CD14-positive monocyte (primary cell): ENCODE measurements around the gene BTN3A1. TPM values are rescaled to one million over a fixed set of nuclear protein-coding genes. Genes with fewer than 3 reads are reported as not detected.
A peak's percentile ranks its signal among the peaks of the same experiment; 100 is the strongest.
"Not testable (repeated sequence)": the region's sequence is repeated elsewhere in the genome, so short reads cannot be mapped to it uniquely, and the experiment has no call there.

Source experiments
- DNase-seq, 3 donors: peaks; one replicate each; pipeline ENCODE4 v3.0.0-alpha.2; 2011 to 2022
- H2AFZ ChIP-seq: 2 replicates; pipeline ENCODE4 v1.6.0; 2012; ENCODE audit warnings: mild to moderate bottlenecking, low read depth, low read length, inconsistent platforms; ENCODE audit not compliant: insufficient read depth, poor library complexity, severe bottlenecking
- H3K27ac ChIP-seq, 2 donors: 1 replicate in 1 of 2; 2 replicates in 1 of 2; pipeline ENCODE4 v1.5.1; 2012 to 2013; ENCODE audit warnings: low read length in 2 of 2, control low read depth in 1 of 2, inconsistent platforms in 1 of 2, low read depth in 1 of 2, mild to moderate bottlenecking in 1 of 2
- H3K27me3 ChIP-seq, 2 donors: one replicate each; pipeline versions ENCODE4 v1.6.0 to v1.6.1; 2011 to 2013; ENCODE audit warnings: low read length in 2 of 2; ENCODE audit not compliant: control insufficient read depth in 2 of 2, insufficient read depth in 2 of 2
- H3K36me3 ChIP-seq, 2 donors: replicated peaks in 1 of 2; 1 replicate in 1 of 2; 2 replicates in 1 of 2; pipeline versions ENCODE4 v1.5.1 to v1.6.1; 2012 to 2013; ENCODE audit warnings: low read length in 2 of 2, control low read depth in 1 of 2, inconsistent platforms in 1 of 2, mild to moderate bottlenecking in 1 of 2; ENCODE audit not compliant: insufficient read depth in 2 of 2, control insufficient read depth in 1 of 2
- H3K4me1 ChIP-seq, 2 donors: 1 replicate in 1 of 2; 2 replicates in 1 of 2; pipeline versions ENCODE4 v1.5.1 to v1.6.1; 2012 to 2013; ENCODE audit warnings: low read length in 2 of 2, control low read depth in 1 of 2, inconsistent platforms in 1 of 2, mild to moderate bottlenecking in 1 of 2, moderate library complexity in 1 of 2; ENCODE audit not compliant: insufficient read depth in 2 of 2, control insufficient read depth in 1 of 2
- H3K4me2 ChIP-seq: replicated peaks from 2 replicates; pipeline ENCODE3; 2012; ENCODE audit warnings: low read length, moderate library complexity, mild to moderate bottlenecking; ENCODE audit not compliant: poor library complexity, severe bottlenecking; ENCODE audit errors: extremely low read depth
- H3K4me3 ChIP-seq, 3 experiments: fragments of 200-600 bp in 1 of 3; sonication (generic) in 1 of 3; replicated peaks in 1 of 3; 1 replicate in 2 of 3; 2 replicates in 1 of 3; pipeline ENCODE4 v1.5.1; 2011 to 2013; ENCODE audit warnings: low read length in 3 of 3, mild to moderate bottlenecking in 3 of 3, control low read depth in 2 of 3, low read depth in 2 of 3, inconsistent platforms in 1 of 3, moderate library complexity in 1 of 3
- H3K79me2 ChIP-seq: 2 replicates; pipeline ENCODE4 v1.6.0; 2012; ENCODE audit warnings: mild to moderate bottlenecking, control low read depth, inconsistent platforms, low read length, moderate library complexity; ENCODE audit not compliant: insufficient read depth
- H3K9ac ChIP-seq: 2 replicates; pipeline ENCODE4 v1.6.0; 2017; ENCODE audit warnings: low read length, mild to moderate bottlenecking; ENCODE audit not compliant: insufficient read depth, poor library complexity, severe bottlenecking
- H3K9me3 ChIP-seq, 2 donors: replicated peaks in 1 of 2; 1 replicate in 1 of 2; 2 replicates in 1 of 2; pipeline versions ENCODE4 v1.5.1 to v1.6.1; 2012 to 2013; ENCODE audit warnings: low read length in 2 of 2, control low read depth in 1 of 2; ENCODE audit not compliant: control insufficient read depth in 1 of 2, insufficient read depth in 1 of 2
- H4K20me1 ChIP-seq: 2 replicates; pipeline ENCODE4 v1.6.0; 2012; ENCODE audit warnings: mild to moderate bottlenecking, low read length, control low read depth, moderate library complexity; ENCODE audit not compliant: insufficient read depth
- H3K27ac Mint-ChIP-seq, 7 donors: one replicate each; pipeline ENCODE4 v1.8.0; 2020; ENCODE audit warnings: mild to moderate bottlenecking in 7 of 7, mixed read lengths in 7 of 7, moderate library complexity in 6 of 7, inconsistent platforms in 2 of 7
- H3K27me3 Mint-ChIP-seq, 3 donors: one replicate each; pipeline ENCODE4 v1.8.0; 2021 to 2022; ENCODE audit warnings: low read depth in 3 of 3, mild to moderate bottlenecking in 3 of 3, mixed read lengths in 3 of 3, moderate library complexity in 3 of 3, inconsistent platforms in 1 of 3
- H3K36me3 Mint-ChIP-seq, 2 donors: one replicate each; pipeline ENCODE4 v1.8.0; 2020; ENCODE audit warnings: mixed read lengths in 2 of 2, inconsistent platforms in 1 of 2, mild to moderate bottlenecking in 1 of 2
- H3K4me1 Mint-ChIP-seq: one replicate; pipeline ENCODE4 v1.8.0; 2020; ENCODE audit warnings: mild to moderate bottlenecking, mixed read lengths
- H3K4me3 Mint-ChIP-seq, 2 donors: one replicate each; pipeline ENCODE4 v1.8.0; 2020; ENCODE audit warnings: mild to moderate bottlenecking in 2 of 2, mixed read lengths in 2 of 2, moderate library complexity in 1 of 2
- H3K9me3 Mint-ChIP-seq, 7 donors: one replicate each; pipeline ENCODE4 v1.8.0; 2020 to 2022; ENCODE audit warnings: mixed read lengths in 7 of 7, mild to moderate bottlenecking in 6 of 7, moderate library complexity in 6 of 7, inconsistent platforms in 2 of 7
- WGBS: methylation state at CpG from one replicate; pipeline ENCODE4 v1.1.5; 2013; ENCODE audit warnings: missing lambda C conversion rate; ENCODE audit not compliant: insufficient coverage; 5-methylcytosine and 5-hydroxymethylcytosine counted together
- intact Hi-C, 2 donors: fragments of 100-400 bp; cut with micrococcal nuclease; formaldehyde crosslinking; loops; one replicate each; pipeline versions ENCODE4 v1.15.0 to v1.15.1; 2023
- polyA plus RNA-seq, 3 donors: library from polyadenylated mRNA; depleted of rRNA in 1 of 3; unstranded in 2 of 3; stranded (reverse) in 1 of 3; fragments of 300-500 nt in 2 of 3; fragments of >200 nt in 1 of 3; fragmentation: Illumina TruSeq in 2 of 3; gene quantifications; 1 replicate in 2 of 3; 2 replicates in 1 of 3; pipeline ENCODE4 v1.2.3, GENCODE V29; 2012 to 2021
- TF ChIP-seq, protein P1 (sequence below): fragments of 200-600 bp; IDR thresholded peaks from one replicate; pipeline ENCODE4 v1.8.0; 2022; ENCODE audit warnings: antibody characterized with exemption, mild to moderate bottlenecking

The BTN3A1 gene
- polyA plus RNA-seq, 3 donors, result 19.7 to 114 (median 25.1) TPM

DNA sequence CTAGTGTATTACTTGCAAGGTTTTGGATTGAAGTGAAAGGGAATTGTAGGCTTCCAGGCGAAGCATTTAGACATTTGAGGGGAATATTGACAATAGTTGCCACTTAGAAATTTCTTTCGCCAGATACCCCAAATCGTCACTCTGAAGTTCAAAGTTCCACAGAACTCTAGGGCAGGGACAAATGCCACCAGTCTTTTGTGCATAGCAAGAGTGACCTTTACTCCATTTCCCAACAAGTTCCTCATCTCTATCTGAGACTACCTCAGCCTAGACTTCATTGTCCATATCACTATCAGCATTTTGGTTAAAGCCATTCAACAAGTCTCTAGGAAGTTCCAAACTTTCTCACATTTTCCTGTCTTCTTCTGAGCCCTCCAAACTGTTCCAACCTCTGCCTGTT is 16.7 kb downstream of the BTN3A1 start:
- DNase-seq, H2AFZ ChIP-seq, H3K4me3 ChIP-seq, H3K36me3 ChIP-seq, intact Hi-C loops, H3K27ac ChIP-seq, H3K4me3 Mint-ChIP-seq, H3K79me2 ChIP-seq, H4K20me1 ChIP-seq, H3K27me3 ChIP-seq, H3K4me2 ChIP-seq, H3K27me3 Mint-ChIP-seq, H3K9ac ChIP-seq: not testable (repeated sequence)
- Histone ChIP-seq H3K9me3 (peaks cover 19 to 21% of the 10 kb centered on the region in 2 donors), H3K4me1 (peaks cover 9 to 17% of the 10 kb centered on the region in 2 donors)
- WGBS, result 87% methylated on average over 2 of the region's 3 CpGs
- peaks cover 19 to 30% (median 23%) of the 10 kb centered on the region in 7 donors for H3K9me3 Mint-ChIP-seq
- peaks cover 16% of the 10 kb centered on the region for H3K4me1 Mint-ChIP-seq
- peak overlapping the region in 1 of 7 donors; percentile 73 for H3K27ac Mint-ChIP-seq
- H3K36me3 Mint-ChIP-seq, result peaks cover 16 to 20% of the 10 kb centered on the region in 2 donors

DNA sequence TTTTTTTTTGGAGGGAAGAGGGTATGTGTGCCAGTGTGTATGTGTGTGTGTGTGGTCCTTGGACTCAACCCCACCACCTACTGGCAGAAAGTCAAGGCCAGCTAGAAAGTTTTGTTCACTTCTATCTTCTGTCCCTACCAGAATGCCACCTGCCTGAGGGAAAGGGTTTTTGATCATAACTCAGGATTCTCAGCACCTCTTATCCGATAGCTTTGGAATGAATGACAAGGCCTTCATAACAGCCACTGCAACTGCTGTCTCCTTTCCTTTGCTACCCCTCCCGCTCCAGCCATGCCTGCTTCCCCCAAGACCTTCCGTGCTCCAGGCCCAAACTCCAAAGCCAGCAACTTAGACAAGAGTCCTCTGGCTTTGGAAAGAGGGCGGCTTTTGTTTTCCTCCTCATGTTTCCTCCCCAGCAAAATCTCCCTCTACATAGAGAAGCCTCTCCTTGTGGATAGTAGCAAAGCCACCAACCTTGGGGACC is 18.7 kb downstream of the BTN3A1 start:
- Histone ChIP-seq H3K27ac (peak overlapping the region in 1 of 2 donors; percentile 90), H3K79me2 (no peaks in the 10 kb centered on the region), H3K36me3 (no peaks in the 10 kb centered on the region), H3K4me3 (peak overlapping the region; percentile 75 to 100 (median 100)), H3K4me2 (peak overlapping the region; percentile 89), H3K9me3 (peaks cover 19 to 21% of the 10 kb centered on the region in 2 donors), H2AFZ (peak overlapping the region; percentile 100), H3K4me1 (peaks cover 9 to 17% of the 10 kb centered on the region in 2 donors), H4K20me1 (no peaks in the 10 kb centered on the region), H3K9ac (peak overlapping the region; percentile 86), H3K27me3 (no peaks in the 10 kb centered on the region)
- peaks cover 32% of the 10 kb centered on the region for H3K4me1 Mint-ChIP-seq
- TF ChIP-seq, protein P1, sequence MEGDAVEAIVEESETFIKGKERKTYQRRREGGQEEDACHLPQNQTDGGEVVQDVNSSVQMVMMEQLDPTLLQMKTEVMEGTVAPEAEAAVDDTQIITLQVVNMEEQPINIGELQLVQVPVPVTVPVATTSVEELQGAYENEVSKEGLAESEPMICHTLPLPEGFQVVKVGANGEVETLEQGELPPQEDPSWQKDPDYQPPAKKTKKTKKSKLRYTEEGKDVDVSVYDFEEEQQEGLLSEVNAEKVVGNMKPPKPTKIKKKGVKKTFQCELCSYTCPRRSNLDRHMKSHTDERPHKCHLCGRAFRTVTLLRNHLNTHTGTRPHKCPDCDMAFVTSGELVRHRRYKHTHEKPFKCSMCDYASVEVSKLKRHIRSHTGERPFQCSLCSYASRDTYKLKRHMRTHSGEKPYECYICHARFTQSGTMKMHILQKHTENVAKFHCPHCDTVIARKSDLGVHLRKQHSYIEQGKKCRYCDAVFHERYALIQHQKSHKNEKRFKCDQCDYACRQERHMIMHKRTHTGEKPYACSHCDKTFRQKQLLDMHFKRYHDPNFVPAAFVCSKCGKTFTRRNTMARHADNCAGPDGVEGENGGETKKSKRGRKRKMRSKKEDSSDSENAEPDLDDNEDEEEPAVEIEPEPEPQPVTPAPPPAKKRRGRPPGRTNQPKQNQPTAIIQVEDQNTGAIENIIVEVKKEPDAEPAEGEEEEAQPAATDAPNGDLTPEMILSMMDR, result peak; percentile 42
- intact Hi-C loops, result loop anchor here in 1 of 2 donors (10.0 kb wide), 1 partner anchor 76 kb away; no protein-coding TSS in a partner anchor
- H3K36me3 Mint-ChIP-seq, result peaks cover 12 to 15% of the 10 kb centered on the region in 2 donors
- H3K27ac Mint-ChIP-seq, result no peak overlapping the region
- H3K4me3 Mint-ChIP-seq, result no peak overlapping the region
- peaks cover 19 to 30% (median 23%) of the 10 kb centered on the region in 7 donors for H3K9me3 Mint-ChIP-seq
- WGBS, result 73% methylated on average over 3 of the region's 4 CpGs
- peaks cover 0 to 3% (median 0%) of the 10 kb centered on the region in 3 donors for H3K27me3 Mint-ChIP-seq
- peak in 2 of 3 donors; percentile 13 to 25 for DNase-seq
